ENCODE data around the gene ANKRD13D.
A peak's percentile ranks its signal among the peaks of the same experiment; 100 is the strongest.

Gene ANKRD13D

GRCh38 chr11:67262731-67263675 lies 26.1 kb upstream of the ANKRD13D start:
- DNase-seq, result peak; percentile 63 to 85 (median 76)

GRCh38 chr11:67264260-67264659 lies 24.8 kb upstream of the ANKRD13D start:
- no peak for DNase-seq

GRCh38 chr11:67264877-67265632 lies 24.0 kb upstream of the ANKRD13D start:
- no peak for DNase-seq

- DNase-seq, result peak; percentile 75 to 79 (median 78)
Observed at GRCh38 chr11:67265633-67266448, 23.3 kb upstream of the ANKRD13D start.

- DNase-seq, result peak; percentile 54 to 71 (median 65)
Observed at GRCh38 chr11:67266449-67267187, 22.5 kb upstream of the ANKRD13D start, which contains the start of gene GRK2. Gene GRK2 (plus strand): TSS chr11:67266473. CDS start chr11:67266700, 227 bp downstream.

- DNase-seq, result peak in 2 of 3 experiments; percentile 37 to 40
Observed at GRCh38 chr11:67267188-67268080, 21.7 kb upstream of the ANKRD13D start.

- no peak for DNase-seq
Observed at GRCh38 chr11:67268081-67268961, 20.8 kb upstream of the ANKRD13D start.

- DNase-seq, result no peak
Observed at GRCh38 chr11:67268962-67269268, 20.2 kb upstream of the ANKRD13D start.

GRCh38 chr11:67269401-67270255 lies 19.5 kb upstream of the ANKRD13D start:
- no peak for DNase-seq

- DNase-seq, result no peak
Observed at GRCh38 chr11:67270256-67271204, 18.6 kb upstream of the ANKRD13D start.

- DNase-seq, result no peak
Observed at GRCh38 chr11:67271205-67271540, 17.9 kb upstream of the ANKRD13D start.

GRCh38 chr11:67271541-67272284 lies 17.4 kb upstream of the ANKRD13D start:
- peak; percentile 17 to 57 (median 24) for DNase-seq

- DNase-seq, result no peak
Observed at GRCh38 chr11:67272327-67273259, 16.5 kb upstream of the ANKRD13D start.

GRCh38 chr11:67273260-67273990 lies 15.7 kb upstream of the ANKRD13D start:
- DNase-seq, result no peak

Measured in NCI-H1417 (cell line).